IMR-90 (cell line): ENCODE results near the gene USPL1. TPM values are rescaled to one million over a fixed set of nuclear protein-coding genes. Genes with fewer than 3 reads are reported as not detected.

Source experiments
- ATAC-seq: fragments of 200-7000 bp; cut with Tn5 transposase; 2 replicates; pipeline ENCODE4 v1.9.1; 2020; ENCODE audit warnings: low read depth, mild to moderate bottlenecking, moderate library complexity
- BruUV-seq: library from RNA; stranded (reverse); fragments of 400-500 nt; replicated peaks from 2 replicates; lab custom pipeline; 2021; lab: Mats Ljungman, UMichigan
- CTCF ChIA-PET: fragments of 300-600 bp; formaldehyde crosslinking; extraction: SDS; loops from one replicate; lab custom pipeline; 2021; ENCODE audit warnings: antibody characterized with exemption; lab: Yijun Ruan, JAX
- POLR2A ChIA-PET: fragments of 300-600 bp; sonication (Branson Sonifier 250); formaldehyde crosslinking; loops from one replicate; lab custom pipeline; 2022; ENCODE audit warnings: antibody characterized with exemption; ENCODE audit not compliant: unreplicated experiment; lab: Charles Lee
- DNase-seq: peaks from one replicate; pipeline ENCODE4 v3.0.0; 2013
- H2AFZ ChIP-seq: replicated peaks from 2 replicates; pipeline ENCODE3; 2013; ENCODE audit warnings: low read length, mild to moderate bottlenecking; ENCODE audit not compliant: poor library complexity
- H2AK5ac ChIP-seq: 2 replicates; pipeline ENCODE4 v1.6.1; 2013; ENCODE audit warnings: low read depth, low read length, inconsistent platforms
- H2AK9ac ChIP-seq: replicated peaks from 2 replicates; pipeline ENCODE3; 2013; ENCODE audit warnings: mild to moderate bottlenecking, low read depth, low read length, moderate library complexity; ENCODE audit not compliant: poor library complexity
- H2BK120ac ChIP-seq: 2 replicates; pipeline ENCODE4 v1.6.1; 2013; ENCODE audit warnings: low read depth, low read length, inconsistent platforms
- H2BK15ac ChIP-seq: 3 replicates; pipeline ENCODE4 v1.6.1; 2013; ENCODE audit warnings: low read depth, low read length, inconsistent platforms
- H2BK20ac ChIP-seq: 2 replicates; pipeline ENCODE4 v1.6.1; 2013; ENCODE audit warnings: low read depth, mild to moderate bottlenecking, inconsistent platforms, low read length, moderate library complexity
- H2BK5ac ChIP-seq: 2 replicates; pipeline ENCODE4 v1.6.1; 2013; ENCODE audit warnings: mild to moderate bottlenecking, low read depth, low read length, inconsistent platforms; ENCODE audit not compliant: poor library complexity, severe bottlenecking
- H3K14ac ChIP-seq: replicated peaks from 2 replicates; pipeline ENCODE4 v1.6.1; 2013; ENCODE audit warnings: low read depth, low read length, inconsistent platforms
- H3K18ac ChIP-seq: 2 replicates; pipeline ENCODE4 v1.6.1; 2013; ENCODE audit warnings: low read depth, low read length, control low read depth
- H3K23ac ChIP-seq: 2 replicates; pipeline ENCODE4 v1.6.1; 2013; ENCODE audit warnings: low read depth, low read length, inconsistent platforms
- H3K27ac ChIP-seq: 2 replicates; pipeline ENCODE4 v1.5.1; 2013; ENCODE audit warnings: mild to moderate bottlenecking, control low read depth, low read length; ENCODE audit not compliant: insufficient read depth
- H3K27me3 ChIP-seq: 2 replicates; pipeline ENCODE4 v1.6.1; 2013; ENCODE audit warnings: low read length; ENCODE audit not compliant: control insufficient read depth, insufficient read depth
- H3K36me3 ChIP-seq: 2 replicates; pipeline ENCODE4 v1.6.1; 2013; ENCODE audit warnings: low read length, mixed read lengths; ENCODE audit not compliant: control insufficient read depth, insufficient read depth
- H3K4ac ChIP-seq: 2 replicates; pipeline ENCODE4 v1.6.1; 2013; ENCODE audit warnings: low read depth, low read length, inconsistent platforms
- H3K4me1 ChIP-seq: 2 replicates; pipeline ENCODE4 v1.6.1; 2013; ENCODE audit warnings: low read length, mixed read lengths; ENCODE audit not compliant: control insufficient read depth, insufficient read depth
- H3K4me2 ChIP-seq: 2 replicates; pipeline ENCODE4 v1.6.1; 2013; ENCODE audit warnings: low read depth, mild to moderate bottlenecking, control low read depth, low read length, moderate library complexity
- H3K4me3 ChIP-seq: 2 replicates; pipeline ENCODE4 v1.5.1; 2013; ENCODE audit warnings: low read depth, mild to moderate bottlenecking, control low read depth, low read length, moderate library complexity; ENCODE audit not compliant: insufficient read depth
- H3K56ac ChIP-seq: 2 replicates; pipeline ENCODE4 v1.6.1; 2013; ENCODE audit warnings: low read length, inconsistent platforms; ENCODE audit not compliant: insufficient read depth; ENCODE audit errors: extremely low read depth
- H3K79me1 ChIP-seq, 2 experiments: 2 replicates each; pipeline ENCODE4 v1.6.1; 2013; ENCODE audit warnings: low read length in 2 of 2, inconsistent platforms in 1 of 2, low read depth in 1 of 2
- H3K9ac ChIP-seq: 2 replicates; pipeline ENCODE4 v1.6.1; 2013; ENCODE audit warnings: low read depth, low read length, control low read depth
- H3K9me1 ChIP-seq: 2 replicates; pipeline ENCODE4 v1.6.1; 2013; ENCODE audit warnings: low read length, inconsistent platforms; ENCODE audit not compliant: insufficient read depth
- H3K9me3 ChIP-seq: 2 replicates; pipeline ENCODE4 v1.6.1; 2013; ENCODE audit warnings: low read length; ENCODE audit not compliant: control insufficient read depth, insufficient read depth
- H4K20me1 ChIP-seq: 2 replicates; pipeline ENCODE4 v1.6.1; 2013; ENCODE audit warnings: low read length, inconsistent platforms; ENCODE audit not compliant: insufficient read depth
- H4K5ac ChIP-seq: 2 replicates; pipeline ENCODE4 v1.6.1; 2013; ENCODE audit warnings: mild to moderate bottlenecking, low read depth, low read length, control low read depth
- H4K8ac ChIP-seq, 2 experiments: 2 replicates each; pipeline ENCODE4 v1.6.1; 2013; ENCODE audit warnings: low read depth in 2 of 2, low read length in 2 of 2, control low read depth in 1 of 2, inconsistent platforms in 1 of 2
- H4K91ac ChIP-seq: 2 replicates; pipeline ENCODE4 v1.6.1; 2013; ENCODE audit warnings: low read depth, low read length, inconsistent platforms; ENCODE audit not compliant: insufficient read depth
- BHLHE40 ChIP-seq: fragments of 150-350 bp; IDR thresholded peaks from 2 replicates; pipeline ENCODE4 v1.6.1; 2016; ENCODE audit warnings: mild to moderate bottlenecking, low read depth, low read length
- CEBPB ChIP-seq: IDR thresholded peaks from 2 replicates; pipeline ENCODE4 v1.6.1; 2012; ENCODE audit warnings: low read depth, low read length, improper control_type of control experiment
- CHD1 ChIP-seq: IDR thresholded peaks from 2 replicates; pipeline ENCODE4 v1.6.1; 2012; ENCODE audit warnings: low read depth, low read length, improper control_type of control experiment
- FOS ChIP-seq: fragments of 150-350 bp; IDR thresholded peaks from 2 replicates; pipeline ENCODE4 v1.6.1; 2016; ENCODE audit warnings: low read depth, low read length
- MAFK ChIP-seq: IDR thresholded peaks from 2 replicates; pipeline ENCODE4 v1.6.1; 2012; ENCODE audit warnings: low read depth, low read length, improper control_type of control experiment
- MAZ ChIP-seq: IDR thresholded peaks from 2 replicates; pipeline ENCODE4 v1.6.1; 2012; ENCODE audit warnings: low read depth, mild to moderate bottlenecking, low read length, improper control_type of control experiment, moderate library complexity, borderline replicate concordance
- MXI1 ChIP-seq: IDR thresholded peaks from 2 replicates; pipeline ENCODE4 v1.6.1; 2012; ENCODE audit warnings: low read depth, mild to moderate bottlenecking, low read length, moderate library complexity, borderline replicate concordance
- NFE2L2 ChIP-seq: fragments of 150-350 bp; IDR thresholded peaks from 2 replicates; pipeline ENCODE4 v1.6.1; 2016; ENCODE audit warnings: low read depth, mild to moderate bottlenecking, low read length
- POLR2A ChIP-seq: IDR thresholded peaks from 2 replicates; pipeline ENCODE4 v1.6.1; 2012; ENCODE audit warnings: mild to moderate bottlenecking, low read depth, low read length
- RAD21 ChIP-seq: IDR thresholded peaks from 2 replicates; pipeline ENCODE4 v1.6.1; 2012; ENCODE audit warnings: low read length, improper control_type of control experiment
- RCOR1 ChIP-seq: IDR thresholded peaks from 2 replicates; pipeline ENCODE4 v1.6.1; 2012; ENCODE audit warnings: mild to moderate bottlenecking, low read length, improper control_type of control experiment; ENCODE audit not compliant: insufficient replicate concordance
- RFX5 ChIP-seq: IDR thresholded peaks from 2 replicates; pipeline ENCODE4 v1.8.0; 2012; ENCODE audit warnings: low read depth, mild to moderate bottlenecking, low read length, moderate library complexity
- SMC3 ChIP-seq: fragments of 150-350 bp; IDR thresholded peaks from 2 replicates; pipeline ENCODE4 v1.6.1; 2016; ENCODE audit warnings: low read depth, mild to moderate bottlenecking, antibody characterized with exemption, low read length, moderate library complexity
- USF2 ChIP-seq: fragments of 150-350 bp; IDR thresholded peaks from 2 replicates; pipeline ENCODE4 v1.6.1; 2017; ENCODE audit warnings: mild to moderate bottlenecking, antibody characterized with exemption, low read length, low read depth
- WGBS, 2 experiments: methylation state at CpG; one replicate each; pipeline versions ENCODE4 v1.1.5 to v1.1.7; 2013; ENCODE audit warnings: missing lambda C conversion rate in 2 of 2; ENCODE audit not compliant: insufficient read length in 1 of 2; ENCODE audit errors: extremely low coverage in 2 of 2; 5-methylcytosine and 5-hydroxymethylcytosine counted together
- dilution Hi-C: fragments of 300-500 bp; cut with HindIII; formaldehyde crosslinking; loops from one replicate; pipeline ENCODE4 v1.14.3; 2018; ENCODE audit warnings: low sequenced_read_pairs; ENCODE audit not compliant: unreplicated experiment
- in situ Hi-C: fragments of 300-500 bp; cut with MboI; formaldehyde crosslinking; loops from 3 replicates; pipeline ENCODE4 v1.14.3; 2019; ENCODE audit warnings: low sequenced_read_pairs, inconsistent platforms, mixed read lengths
- intact Hi-C: fragments of 100-400 bp; cut with micrococcal nuclease; formaldehyde crosslinking; loops from 2 replicates; pipeline ENCODE4 v1.10.0; 2022
- polyA plus RNA-seq, 3 experiments: library from polyadenylated mRNA; depleted of rRNA; stranded (reverse); fragments of >200 nt; gene quantifications; 2 replicates each; pipeline ENCODE4 v1.2.3, GENCODE V29; 2012; ENCODE audit warnings: low replicate concordance in 1 of 3
- total RNA-seq: library from RNA; depleted of rRNA; stranded (reverse); fragments of >200 nt; gene quantifications from 2 replicates; pipeline ENCODE4 v1.2.3, GENCODE V29; 2012
- TF ChIP-seq, protein P1 (sequence below): conservative IDR thresholded peaks from 2 replicates; pipeline ENCODE4 v1.5.1; 2012; ENCODE audit warnings: mild to moderate bottlenecking, low read depth, low read length, improper control_type of control experiment
- TF ChIP-seq, protein P2 (sequence below): fragments of 150-350 bp; IDR thresholded peaks from 2 replicates; pipeline ENCODE4 v1.6.1; 2016; ENCODE audit warnings: low read depth, mild to moderate bottlenecking, low read length, moderate library complexity, borderline replicate concordance

USPL1 gene
- total and polyA plus RNA-seq, 2 of the 4 experiments (the other 2 are of a cell fraction): 12.1 to 15.4 TPM

GRCh38 chr13:30687601-30688000 lies 69.9 kb downstream of the USPL1 start:
- H2AK9ac ChIP-seq: no peak overlapping the region
- no peak for TF ChIP-seq FOS
- TF ChIP-seq, protein P1, sequence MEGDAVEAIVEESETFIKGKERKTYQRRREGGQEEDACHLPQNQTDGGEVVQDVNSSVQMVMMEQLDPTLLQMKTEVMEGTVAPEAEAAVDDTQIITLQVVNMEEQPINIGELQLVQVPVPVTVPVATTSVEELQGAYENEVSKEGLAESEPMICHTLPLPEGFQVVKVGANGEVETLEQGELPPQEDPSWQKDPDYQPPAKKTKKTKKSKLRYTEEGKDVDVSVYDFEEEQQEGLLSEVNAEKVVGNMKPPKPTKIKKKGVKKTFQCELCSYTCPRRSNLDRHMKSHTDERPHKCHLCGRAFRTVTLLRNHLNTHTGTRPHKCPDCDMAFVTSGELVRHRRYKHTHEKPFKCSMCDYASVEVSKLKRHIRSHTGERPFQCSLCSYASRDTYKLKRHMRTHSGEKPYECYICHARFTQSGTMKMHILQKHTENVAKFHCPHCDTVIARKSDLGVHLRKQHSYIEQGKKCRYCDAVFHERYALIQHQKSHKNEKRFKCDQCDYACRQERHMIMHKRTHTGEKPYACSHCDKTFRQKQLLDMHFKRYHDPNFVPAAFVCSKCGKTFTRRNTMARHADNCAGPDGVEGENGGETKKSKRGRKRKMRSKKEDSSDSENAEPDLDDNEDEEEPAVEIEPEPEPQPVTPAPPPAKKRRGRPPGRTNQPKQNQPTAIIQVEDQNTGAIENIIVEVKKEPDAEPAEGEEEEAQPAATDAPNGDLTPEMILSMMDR: no peak
- TF ChIP-seq RCOR1: no peak
- no peak for TF ChIP-seq NFE2L2
- TF ChIP-seq USF2: no peak
- TF ChIP-seq RAD21: no peak
- no peak for TF ChIP-seq CEBPB
- TF ChIP-seq RFX5: no peak
- TF ChIP-seq POLR2A: no peak
- TF ChIP-seq MAZ: no peak
- TF ChIP-seq MXI1: no peak
- TF ChIP-seq CHD1: no peak
- TF ChIP-seq SMC3: no peak
- TF ChIP-seq BHLHE40: no peak
- TF ChIP-seq MAFK: no peak
- TF ChIP-seq, protein P2, sequence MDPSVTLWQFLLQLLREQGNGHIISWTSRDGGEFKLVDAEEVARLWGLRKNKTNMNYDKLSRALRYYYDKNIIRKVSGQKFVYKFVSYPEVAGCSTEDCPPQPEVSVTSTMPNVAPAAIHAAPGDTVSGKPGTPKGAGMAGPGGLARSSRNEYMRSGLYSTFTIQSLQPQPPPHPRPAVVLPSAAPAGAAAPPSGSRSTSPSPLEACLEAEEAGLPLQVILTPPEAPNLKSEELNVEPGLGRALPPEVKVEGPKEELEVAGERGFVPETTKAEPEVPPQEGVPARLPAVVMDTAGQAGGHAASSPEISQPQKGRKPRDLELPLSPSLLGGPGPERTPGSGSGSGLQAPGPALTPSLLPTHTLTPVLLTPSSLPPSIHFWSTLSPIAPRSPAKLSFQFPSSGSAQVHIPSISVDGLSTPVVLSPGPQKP: no peak
- H3K4me1 ChIP-seq: peaks cover 11% of the 10 kb centered on the region
- no peaks in the 10 kb centered on the region; the same call in 1 of the 2 replicates for H3K9me3 ChIP-seq
- no peaks in the 10 kb centered on the region for H3K27me3 ChIP-seq
- H2AK5ac ChIP-seq: peak overlapping the region; percentile 23
- no peaks in the 10 kb centered on the region for H3K79me1 ChIP-seq
- ChIA-PET CTCF (interaction anchor here (0.6 kb wide), 1 partner anchor 585 kb away, joined by 5 read pairs; no protein-coding TSS in a partner anchor), POLR2A (no interaction called here)
- in situ Hi-C loops (no loop called here), intact Hi-C loops (no loop called here), dilution Hi-C loops (no loop called here)
- H3K27ac ChIP-seq: no peak overlapping the region
- H2BK15ac ChIP-seq: no peak overlapping the region
- H3K18ac ChIP-seq: no peak overlapping the region
- no peak overlapping the region for H4K91ac ChIP-seq
- no peak overlapping the region for H4K8ac ChIP-seq
- H4K20me1 ChIP-seq: no peaks in the 10 kb centered on the region
- no peak overlapping the region for H3K14ac ChIP-seq
- H3K4me2 ChIP-seq: no peak overlapping the region
- H3K36me3 ChIP-seq: no peaks in the 10 kb centered on the region
- no peak overlapping the region for H3K56ac ChIP-seq
- H2BK5ac ChIP-seq: no peak overlapping the region
- no peak overlapping the region for H3K9ac ChIP-seq
- no peak overlapping the region for H2AFZ ChIP-seq
- no peak overlapping the region for H2BK120ac ChIP-seq
- no peak overlapping the region for H3K4ac ChIP-seq
- no peak overlapping the region for H3K23ac ChIP-seq
- no TSS peak for BruUV-seq
- no peak overlapping the region for H2BK20ac ChIP-seq
- no peak overlapping the region for H4K5ac ChIP-seq
- no peak for DNase-seq
- no peak for ATAC-seq
- no peak overlapping the region for H3K4me3 ChIP-seq
- peaks cover 6% of the 10 kb centered on the region; the same call in 1 of the 2 replicates for H3K9me1 ChIP-seq
- no CpG with 5 or more reads among the region's 3 CpGs for WGBS, 2 experiments
